ENCODE results near the gene UNC45A. TPM values are rescaled to one million over a fixed set of nuclear protein-coding genes. Genes with fewer than 3 reads are reported as not detected.

The UNC45A gene
- total and polyA plus RNA-seq, 10 donors: 32.2 to 59.5 (median 42.3) TPM

DNA sequence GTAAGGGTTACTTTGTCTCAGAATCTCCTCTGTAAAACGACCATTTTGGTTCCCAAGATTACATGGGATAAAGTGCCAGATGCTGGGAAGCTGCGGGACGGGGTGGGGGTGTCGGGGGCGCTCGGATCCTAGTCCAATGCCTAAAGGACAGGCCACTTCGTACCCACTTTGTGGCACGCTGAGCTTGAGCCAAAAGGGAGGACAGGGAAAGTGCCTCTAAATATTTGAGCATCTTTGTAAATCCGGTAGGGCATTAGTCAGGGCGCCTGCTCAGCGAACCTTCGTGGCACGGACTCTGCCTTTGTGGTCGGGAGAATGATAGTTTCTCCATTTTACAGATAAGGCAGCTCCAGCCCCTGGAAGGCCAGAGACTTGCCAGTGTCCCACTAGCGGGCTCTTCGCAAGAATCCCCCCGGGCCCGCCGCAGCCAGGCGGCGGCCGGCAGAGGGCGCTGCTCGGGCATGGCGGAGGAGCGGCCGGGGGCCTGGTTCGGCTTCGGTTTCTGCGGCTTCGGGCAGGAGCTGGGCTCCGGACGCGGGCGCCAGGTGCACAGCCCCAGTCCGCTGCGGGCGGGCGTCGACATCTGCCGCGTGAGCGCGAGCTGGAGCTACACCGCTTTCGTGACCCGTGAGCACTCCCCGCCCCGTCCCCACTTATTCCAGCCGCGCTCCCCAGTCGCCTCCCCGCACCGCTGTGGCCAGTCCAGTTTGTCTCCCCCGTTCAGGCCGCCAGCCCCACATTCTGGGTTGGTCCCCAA lies 21.4 kb downstream of the UNC45A start:
- Histone ChIP-seq H3K4me3 (peak overlapping the region; percentile 25 to 82 (median 47)), H3K27ac (peak overlapping the region in 3 of 8 donors; percentile 9 to 54 (median 26)), H3K36me3 (peaks cover 0 to 65% (median 42%) of the 10 kb centered on the region in 6 donors), H3K9me3 (no peaks in the 10 kb centered on the region), H3K4me1 (peaks cover 14 to 39% (median 30%) of the 10 kb centered on the region in 6 donors), H3K27me3 (replicated peaks in 1 of 7) (no peaks in the 10 kb centered on the region)
- no peak for TF ChIP-seq POLR2A (IDR thresholded peaks at IDR 0.05)
- TF ChIP-seq, protein P1, sequence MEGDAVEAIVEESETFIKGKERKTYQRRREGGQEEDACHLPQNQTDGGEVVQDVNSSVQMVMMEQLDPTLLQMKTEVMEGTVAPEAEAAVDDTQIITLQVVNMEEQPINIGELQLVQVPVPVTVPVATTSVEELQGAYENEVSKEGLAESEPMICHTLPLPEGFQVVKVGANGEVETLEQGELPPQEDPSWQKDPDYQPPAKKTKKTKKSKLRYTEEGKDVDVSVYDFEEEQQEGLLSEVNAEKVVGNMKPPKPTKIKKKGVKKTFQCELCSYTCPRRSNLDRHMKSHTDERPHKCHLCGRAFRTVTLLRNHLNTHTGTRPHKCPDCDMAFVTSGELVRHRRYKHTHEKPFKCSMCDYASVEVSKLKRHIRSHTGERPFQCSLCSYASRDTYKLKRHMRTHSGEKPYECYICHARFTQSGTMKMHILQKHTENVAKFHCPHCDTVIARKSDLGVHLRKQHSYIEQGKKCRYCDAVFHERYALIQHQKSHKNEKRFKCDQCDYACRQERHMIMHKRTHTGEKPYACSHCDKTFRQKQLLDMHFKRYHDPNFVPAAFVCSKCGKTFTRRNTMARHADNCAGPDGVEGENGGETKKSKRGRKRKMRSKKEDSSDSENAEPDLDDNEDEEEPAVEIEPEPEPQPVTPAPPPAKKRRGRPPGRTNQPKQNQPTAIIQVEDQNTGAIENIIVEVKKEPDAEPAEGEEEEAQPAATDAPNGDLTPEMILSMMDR (IDR thresholded peaks at IDR 0.05 in 8 of 11, conservative IDR thresholded peaks at IDR 0.05 in 3 of 11): peak; percentile 59 to 97 (median 89)
- TF ChIP-seq POLR2AphosphoS5 (IDR thresholded peaks at IDR 0.05): peak in 2 of 3 donors; percentile 38 to 54
- DNase-seq: peak; percentile 92
- intact Hi-C loops (cut with DNase I; ENCODE audit: low total_unique reads): no loop called here
- WGBS, 5 donors: 13 to 32% (median 22%) methylated on average over 22 to 56 of the region's 56 CpGs

DNA sequence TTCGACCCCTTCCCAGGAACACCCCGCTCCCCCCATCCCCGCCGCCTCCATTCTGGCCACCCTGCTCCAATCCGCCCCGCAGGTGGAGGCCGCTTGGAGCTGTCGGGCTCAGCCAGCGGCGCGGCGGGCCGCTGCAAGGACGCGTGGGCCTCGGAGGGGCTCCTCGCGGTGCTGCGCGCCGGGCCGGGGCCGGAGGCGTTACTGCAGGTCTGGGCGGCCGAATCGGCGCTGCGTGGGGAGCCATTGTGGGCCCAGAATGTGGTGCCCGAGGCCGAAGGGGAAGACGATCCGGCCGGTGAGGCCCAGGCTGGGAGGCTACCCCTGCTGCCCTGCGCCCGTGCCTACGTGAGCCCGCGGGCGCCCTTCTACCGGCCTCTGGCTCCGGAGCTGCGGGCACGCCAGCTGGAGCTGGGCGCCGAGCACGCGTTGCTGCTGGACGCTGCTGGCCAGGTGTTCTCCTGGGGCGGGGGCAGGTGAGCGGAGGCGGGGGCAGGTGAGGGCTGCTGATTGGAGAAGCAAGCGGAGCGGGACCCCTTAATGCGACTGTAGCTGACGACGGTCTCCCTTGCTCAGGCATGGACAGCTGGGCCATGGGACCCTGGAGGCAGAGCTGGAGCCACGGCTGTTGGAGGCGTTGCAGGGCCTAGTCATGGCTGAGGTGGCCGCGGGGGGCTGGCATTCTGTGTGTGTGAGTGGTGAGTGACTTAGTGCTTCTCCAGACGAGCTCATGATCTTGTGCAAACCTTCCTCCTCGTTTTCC lies 22.1 kb downstream of the UNC45A start:
- intact Hi-C loops (cut with DNase I; ENCODE audit: low total_unique reads): no loop called here

DNA sequence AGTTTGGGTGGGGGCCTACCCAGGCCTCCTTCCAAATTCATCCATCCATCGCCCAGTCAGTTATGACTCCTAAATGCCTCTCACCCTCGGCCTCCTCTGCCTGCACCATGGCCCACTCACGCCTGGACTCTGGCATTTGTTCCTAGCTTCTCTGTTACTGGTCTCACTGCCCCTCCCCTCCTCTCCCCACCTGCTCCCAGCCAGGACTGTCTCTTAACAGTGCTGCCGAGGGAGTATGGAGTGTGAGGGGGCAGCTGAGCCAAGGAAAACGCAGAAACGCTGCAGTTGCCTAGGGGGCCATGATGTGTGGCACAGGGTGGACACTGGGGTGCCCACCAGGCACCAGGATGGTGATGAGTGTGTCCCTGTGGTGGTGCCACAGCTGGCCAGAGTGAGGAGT lies 22.7 kb downstream of the UNC45A start:
- peaks cover 0 to 65% (median 39%) of the 10 kb centered on the region in 6 donors for H3K36me3 ChIP-seq
- no peaks in the 10 kb centered on the region for H3K9me3 ChIP-seq
- intact Hi-C loops (cut with DNase I; ENCODE audit: low total_unique reads): no loop called here
- H3K4me1 ChIP-seq: peaks cover 14 to 39% (median 30%) of the 10 kb centered on the region in 6 donors
- peak overlapping the region in 2 of 8 donors; percentile 78 to 82 for H3K4me3 ChIP-seq
- no peaks in the 10 kb centered on the region for H3K27me3 ChIP-seq (replicated peaks in 1 of 7)
- no peak for DNase-seq
- H3K27ac ChIP-seq: no peak overlapping the region
- TF ChIP-seq POLR2A (IDR thresholded peaks at IDR 0.05) (no peak), POLR2AphosphoS5 (IDR thresholded peaks at IDR 0.05) (no peak)
- WGBS, 5 donors: 90 to 98% (median 96%) methylated on average over 6 of the region's 6 CpGs

More for the DNA sequence above, 22.1 kb downstream of the UNC45A start:
- TF ChIP-seq, protein P1 (IDR thresholded peaks at IDR 0.05 in 8 of 11, conservative IDR thresholded peaks at IDR 0.05 in 3 of 11): no peak
- no peak for TF ChIP-seq POLR2A (IDR thresholded peaks at IDR 0.05)
- TF ChIP-seq POLR2AphosphoS5 (IDR thresholded peaks at IDR 0.05): no peak
- peak; percentile 79 for DNase-seq
- Histone ChIP-seq H3K4me1 (peaks cover 14 to 39% (median 30%) of the 10 kb centered on the region in 6 donors), H3K36me3 (peaks cover 0 to 65% (median 41%) of the 10 kb centered on the region in 6 donors), H3K4me3 (peak overlapping the region; percentile 25 to 82 (median 47)), H3K9me3 (no peaks in the 10 kb centered on the region), H3K27ac (peak overlapping the region in 3 of 8 donors; percentile 9 to 54 (median 26)), H3K27me3 (replicated peaks in 1 of 7) (no peaks in the 10 kb centered on the region)
- WGBS, 5 donors: 44 to 80% (median 59%) methylated on average over 21 to 63 of the region's 63 CpGs

DNA sequence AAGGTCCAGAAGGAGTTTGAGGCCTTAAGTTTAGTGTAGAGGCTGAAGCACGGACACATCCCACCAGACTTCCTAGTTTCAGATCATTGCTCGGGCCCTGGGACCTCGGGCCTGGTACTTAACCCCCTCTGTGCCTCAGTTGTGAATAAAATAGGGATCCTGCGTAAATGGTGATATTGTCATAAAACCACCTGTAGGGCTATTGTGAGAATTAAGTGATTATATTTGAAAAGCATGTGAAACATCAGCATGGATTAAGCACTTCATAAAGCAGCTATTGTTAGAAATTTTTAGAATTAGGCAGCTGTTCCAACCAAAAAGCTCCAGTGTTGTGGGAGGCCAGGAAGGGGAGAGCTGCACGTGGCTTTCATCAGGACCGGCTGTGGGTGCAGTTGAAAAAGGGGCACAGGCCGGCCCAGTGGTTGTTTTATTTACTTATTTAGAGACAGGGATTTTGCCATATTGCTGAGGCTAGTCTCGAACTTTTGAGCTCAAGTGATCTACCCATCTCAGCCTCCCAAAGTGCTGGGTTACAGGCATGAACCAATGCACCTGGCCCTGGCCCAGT lies 24.0 kb downstream of the UNC45A start:
- H3K27ac ChIP-seq: no peak overlapping the region
- TF ChIP-seq POLR2AphosphoS5 (IDR thresholded peaks at IDR 0.05): no peak
- TF ChIP-seq, protein P1 (IDR thresholded peaks at IDR 0.05 in 8 of 11, conservative IDR thresholded peaks at IDR 0.05 in 3 of 11): no peak
- no peak for TF ChIP-seq POLR2A (IDR thresholded peaks at IDR 0.05)
- H3K36me3 ChIP-seq: peaks cover 0 to 65% (median 35%) of the 10 kb centered on the region in 6 donors
- H3K4me1 ChIP-seq: peaks cover 14 to 35% (median 30%) of the 10 kb centered on the region in 6 donors
- 87 to 94% (median 91%) methylated on average over 8 of the region's 8 CpGs for WGBS, 5 donors
- no peaks in the 10 kb centered on the region for H3K27me3 ChIP-seq (replicated peaks in 1 of 7)
- intact Hi-C loops (cut with DNase I; ENCODE audit: low total_unique reads): no loop called here
- DNase-seq: no peak
- no peaks in the 10 kb centered on the region for H3K9me3 ChIP-seq
- H3K4me3 ChIP-seq: no peak overlapping the region
